ENCODE data around the gene GLB1L2.

- TF ChIP-seq JUND (IDR thresholded peaks at IDR 0.05), result no peak
- no peak for TF ChIP-seq CTCF (IDR thresholded peaks at IDR 0.05 in 2 of 3, conservative IDR thresholded peaks at IDR 0.05 in 1 of 3; ENCODE audit: borderline replicate concordance in 1 of 3, insufficient read depth in 1 of 3, low read depth in 2 of 3, low read length in 2 of 3)
- no peak for TF ChIP-seq SP1 (IDR thresholded peaks at IDR 0.05; ENCODE audit: low read depth)
- TF ChIP-seq EZH2 (IDR thresholded peaks at IDR 0.05), result no peak
- no peak for TF ChIP-seq POLR2A (IDR thresholded peaks at IDR 0.05; ENCODE audit: borderline replicate concordance, extremely low read depth, insufficient read depth, insufficient read length)
- no peak for TF ChIP-seq EZH2phosphoT487 (IDR thresholded peaks at IDR 0.05; ENCODE audit: borderline replicate concordance)
- TF ChIP-seq ELF1 (IDR thresholded peaks at IDR 0.05; ENCODE audit: borderline replicate concordance, low read depth), result no peak
- TF ChIP-seq RAD21 (IDR thresholded peaks at IDR 0.05; ENCODE audit: low read depth), result no peak
- no peak for TF ChIP-seq FOSL1 (IDR thresholded peaks at IDR 0.05; ENCODE audit: low read depth)
- TF ChIP-seq SIN3A (IDR thresholded peaks at IDR 0.05; ENCODE audit: low read depth), result no peak
- TF ChIP-seq POLR2AphosphoS5 (IDR thresholded peaks at IDR 0.05; ENCODE audit: low read depth, low read length), result no peak
Observed at GRCh38 chr11:134367781-134368180, 36.0 kb downstream of the GLB1L2 start.

Measured in HCT116 (cell line).